K562 (cell line): ENCODE data around the gene G6PC2. TPM values are rescaled to one million over a fixed set of nuclear protein-coding genes. Genes with fewer than 3 reads are reported as not detected.

ENCODE experiments used
- ATF6 ChIP-seq: sonication (generic); formaldehyde crosslinking; IDR thresholded peaks from 2 replicates; pipeline ENCODE4 v1.4.0; 2020; ENCODE audit warnings: mild to moderate bottlenecking, missing genetic modification reagents
- CEBPB ChIP-seq: fragments of 450-650 bp; IDR thresholded peaks from 2 replicates; pipeline ENCODE4 v1.6.1; 2016; ENCODE audit warnings: missing genetic modification characterization, missing compliant biosample characterization
- CREB3 ChIP-seq: fragments of 450-650 bp; conservative IDR thresholded peaks from 2 replicates; pipeline ENCODE4 v1.6.1; 2016; ENCODE audit warnings: missing genetic modification characterization, low read depth, mild to moderate bottlenecking, missing compliant biosample characterization, moderate library complexity
- ELK1 ChIP-seq: sonication (generic); formaldehyde crosslinking; IDR thresholded peaks from 2 replicates; pipeline ENCODE4 v1.8.1; 2022; ENCODE audit warnings: missing genetic modification reagents
- EP400 ChIP-seq: fragments of 450-650 bp; IDR thresholded peaks from 2 replicates; pipeline ENCODE4 v1.6.1; 2017; ENCODE audit warnings: antibody characterized with exemption, mild to moderate bottlenecking, moderate library complexity
- KAT8 ChIP-seq: fragments of 450-650 bp; IDR thresholded peaks from 2 replicates; pipeline ENCODE4 v1.6.1; 2016; ENCODE audit warnings: low read depth, mild to moderate bottlenecking
- MAFG ChIP-seq: fragments of 450-650 bp; conservative IDR thresholded peaks from 2 replicates; pipeline ENCODE4 v1.6.1; 2016; ENCODE audit warnings: missing genetic modification characterization, missing compliant biosample characterization
- NKRF ChIP-seq: fragments of 450-650 bp; IDR thresholded peaks from 2 replicates; pipeline ENCODE4 v1.6.1; 2016; ENCODE audit warnings: borderline replicate concordance
- POLR2AphosphoS2 ChIP-seq: IDR thresholded peaks from 2 replicates; pipeline ENCODE4 v1.6.1; 2012; ENCODE audit warnings: low read length, improper control_type of control experiment
- RBM15 ChIP-seq: fragments of 200-400 bp; formaldehyde crosslinking; IDR thresholded peaks from 2 replicates; pipeline ENCODE4 v1.6.1; 2018; ENCODE audit warnings: mild to moderate bottlenecking, low read length, moderate library complexity; ENCODE audit not compliant: insufficient read depth
- RBM39 ChIP-seq: fragments of 200-400 bp; formaldehyde crosslinking; optimal IDR thresholded peaks from 2 replicates; pipeline ENCODE3; 2018; ENCODE audit warnings: low read depth, low read length
- SLC30A9 ChIP-seq: fragments of 250-450 bp; sonication (Bioruptor Pico); IDR thresholded peaks from 2 replicates; pipeline ENCODE4 v1.8.0; 2022; ENCODE audit warnings: mild to moderate bottlenecking, moderate library complexity
- SMARCA4 ChIP-seq: fragments of 450-650 bp; IDR thresholded peaks from 2 replicates; pipeline ENCODE4 v1.6.1; 2016
- TCF3 ChIP-seq: sonication (generic); formaldehyde crosslinking; IDR thresholded peaks from 2 replicates; pipeline ENCODE4 v1.4.0; 2020; ENCODE audit warnings: mild to moderate bottlenecking, missing genetic modification reagents
- TGIF2 ChIP-seq: sonication (generic); formaldehyde crosslinking; IDR thresholded peaks from 2 replicates; pipeline ENCODE4 v1.8.1; 2022; ENCODE audit warnings: mild to moderate bottlenecking, missing genetic modification reagents, moderate library complexity
- ZBTB34 ChIP-seq: fragments of 250-450 bp; sonication (Bioruptor Pico); IDR thresholded peaks from 2 replicates; pipeline ENCODE4 v1.8.0; 2021; ENCODE audit warnings: mild to moderate bottlenecking, moderate library complexity
- ZNF445 ChIP-seq: fragments of 250-450 bp; sonication (Bioruptor Pico); IDR thresholded peaks from 2 replicates; pipeline ENCODE4 v1.4.0; 2020; ENCODE audit warnings: low read depth, mild to moderate bottlenecking, moderate library complexity
- ZSCAN32 ChIP-seq: fragments of 450-650 bp; formaldehyde crosslinking; IDR thresholded peaks from 2 replicates; pipeline ENCODE4 v1.4.0; 2020; ENCODE audit warnings: mild to moderate bottlenecking, moderate library complexity
- polyA plus RNA-seq, 8 experiments: library from polyadenylated mRNA; depleted of rRNA in 4 of 8; stranded (reverse) in 5 of 8; unstranded in 3 of 8; fragments of >200 nt; fragmentation: Nextera tagmentation in 2 of 8; fragmentation: Illumina TruSeq in 1 of 8; extraction: Ambion mirVana in 2 of 8; extraction: Trizol in 1 of 8; gene quantifications; 2 replicates each; pipeline versions ENCODE4 v1.2.1 to v1.2.3, GENCODE V29; 2011 to 2014; ENCODE audit warnings: inconsistent platforms in 1 of 8, missing spikeins in 1 of 8
- total RNA-seq, 7 experiments: library from RNA; depleted of rRNA in 6 of 7; stranded (reverse); fragments of >200 nt in 6 of 7; fragmentation: Illumina TruSeq in 2 of 7; extraction: Trizol in 2 of 7; gene quantifications; 2 replicates each; pipeline versions ENCODE4 v1.2.1 to v1.2.3, GENCODE V29; 2011 to 2021; ENCODE audit warnings: low replicate concordance in 1 of 7

The G6PC2 gene
- total and polyA plus RNA-seq, 9 of the 15 experiments (the other 6 are each of a cell fraction or from before 2014, with no cell fraction given): 0.03 to 0.15 TPM; not detected in 7

- TF ChIP-seq NKRF: no peak; the same call in 1 of the 2 replicates
- TF ChIP-seq TCF3 (CRISPR knock-in tag): peak; percentile 99
- TF ChIP-seq MAFG (tag): 0 out of 2 replicates have a peak, but pooled peaks have one; percentile 16
- TF ChIP-seq RBM39: no peak
- TF ChIP-seq POLR2AphosphoS2: no peak
- TF ChIP-seq ZSCAN32 (CRISPR knock-in tag): no peak; the same call in 1 of the 2 replicates
- TF ChIP-seq SMARCA4: peak; percentile 100
- TF ChIP-seq ZNF445: no peak
- no peak for TF ChIP-seq KAT8
- 0 out of 2 replicates have a peak, but pooled peaks have one; percentile 56 for TF ChIP-seq CREB3 (tag)
- no peak for TF ChIP-seq ELK1 (CRISPR knock-in tag)
- no peak for TF ChIP-seq ZBTB34 (CRISPR knock-in tag)
- TF ChIP-seq RBM15: no peak
- TF ChIP-seq SLC30A9 (CRISPR knock-in tag): no peak
- peak; percentile 82 for TF ChIP-seq EP400
- 0 out of 2 replicates have a peak, but pooled peaks have one; percentile 60 for TF ChIP-seq ATF6 (CRISPR knock-in tag)
- TF ChIP-seq TGIF2: no peak
- TF ChIP-seq CEBPB: peak; percentile 80
Measured at GRCh38 chr2:168935810-168936581, 34.9 kb downstream of the G6PC2 start (continued).
